HepG2 (cell line): ENCODE data around the gene IQCE. TPM values are rescaled to one million over a fixed set of nuclear protein-coding genes. Genes with fewer than 3 reads are reported as not detected.

Experiments used
- ATM ChIP-seq: fragments of 450-650 bp; IDR thresholded peaks from 2 replicates; pipeline ENCODE4 v1.7.1; 2017; ENCODE audit warnings: mild to moderate bottlenecking, borderline replicate concordance
- CERS6 ChIP-seq: sonication (generic); formaldehyde crosslinking; IDR thresholded peaks from 2 replicates; pipeline ENCODE4 v1.5.0; 2020; ENCODE audit warnings: missing genetic modification reagents
- DRAP1 ChIP-seq: IDR thresholded peaks from 2 replicates; pipeline ENCODE4 v1.6.1; 2016; ENCODE audit warnings: missing genetic modification reagents, missing compliant biosample characterization
- FOXM1 ChIP-seq: sonication (generic); formaldehyde crosslinking; IDR thresholded peaks from 2 replicates; pipeline ENCODE4 v1.5.0; 2020; ENCODE audit warnings: missing genetic modification reagents
- MEIS1 ChIP-seq: sonication (generic); formaldehyde crosslinking; IDR thresholded peaks from 2 replicates; pipeline ENCODE4 v1.9.0; 2021; ENCODE audit warnings: mild to moderate bottlenecking, missing genetic modification reagents, moderate library complexity, borderline replicate concordance
- POLR2A ChIP-seq, 2 experiments: IDR thresholded peaks; 2 replicates each; pipeline ENCODE4 v1.6.1; 2011; ENCODE audit warnings: low read depth in 2 of 2, low read length in 2 of 2, mild to moderate bottlenecking in 1 of 2, moderate library complexity in 1 of 2; ENCODE audit not compliant: insufficient read depth in 1 of 2
- RAD21 ChIP-seq: fragments of 450-650 bp; formaldehyde crosslinking; IDR thresholded peaks from 2 replicates; pipeline ENCODE4 v1.5.0; 2020; ENCODE audit warnings: mild to moderate bottlenecking
- RFXAP ChIP-seq: sonication (generic); formaldehyde crosslinking; IDR thresholded peaks from 2 replicates; pipeline ENCODE4 v1.4.0; 2020; ENCODE audit warnings: missing genetic modification reagents, borderline replicate concordance
- SPEN ChIP-seq: sonication (generic); formaldehyde crosslinking; IDR thresholded peaks from 2 replicates; pipeline ENCODE4 v1.5.1; 2020; ENCODE audit warnings: low read depth, mild to moderate bottlenecking, missing genetic modification reagents
- ZBTB1 ChIP-seq: sonication (generic); formaldehyde crosslinking; IDR thresholded peaks from 2 replicates; pipeline ENCODE4 v1.4.0; 2020; ENCODE audit warnings: missing genetic modification reagents, borderline replicate concordance
- ZBTB7A ChIP-seq: sonication (generic); formaldehyde crosslinking; IDR thresholded peaks from 2 replicates; pipeline ENCODE4 v1.8.0; 2022; ENCODE audit warnings: mild to moderate bottlenecking, missing genetic modification reagents
- ZNF138 ChIP-seq: sonication (generic); formaldehyde crosslinking; IDR thresholded peaks from 2 replicates; pipeline ENCODE4 v1.5.0; 2020; ENCODE audit warnings: mild to moderate bottlenecking, low read depth, missing genetic modification reagents
- ZNF230 ChIP-seq: sonication (generic); formaldehyde crosslinking; IDR thresholded peaks from 2 replicates; pipeline ENCODE4 v1.4.0; 2020; ENCODE audit warnings: mild to moderate bottlenecking, missing genetic modification reagents
- ZNF264 ChIP-seq: sonication (generic); formaldehyde crosslinking; IDR thresholded peaks from 2 replicates; pipeline ENCODE4 v1.4.0; 2020; ENCODE audit warnings: missing genetic modification reagents
- ZNF3 ChIP-seq: IDR thresholded peaks from 2 replicates; pipeline ENCODE4 v1.7.0; 2017; ENCODE audit warnings: inconsistent platforms
- ZNF570 ChIP-seq: sonication (generic); formaldehyde crosslinking; IDR thresholded peaks from 2 replicates; pipeline ENCODE4 v1.4.0; 2020; ENCODE audit warnings: mild to moderate bottlenecking, missing genetic modification reagents, borderline replicate concordance
- ZNF597 ChIP-seq: sonication (generic); formaldehyde crosslinking; IDR thresholded peaks from 2 replicates; pipeline ENCODE4 v1.5.0; 2020; ENCODE audit warnings: missing genetic modification reagents
- polyA plus RNA-seq, 8 experiments: library from polyadenylated mRNA; depleted of rRNA in 3 of 8; stranded (reverse) in 7 of 8; unstranded in 1 of 8; fragments of >200 nt; fragmentation: Illumina TruSeq in 4 of 8; extraction: Trizol in 4 of 8; gene quantifications; 2 replicates each; pipeline versions ENCODE4 v1.2.1 to v1.2.3, GENCODE V29; 2011 to 2016; ENCODE audit warnings: low read depth in 4 of 8, missing spikeins in 1 of 8, mixed read lengths in 1 of 8; ENCODE audit not compliant: insufficient read depth in 1 of 8
- total RNA-seq, 5 experiments: library from RNA; depleted of rRNA; stranded (reverse); fragments of >200 nt; fragmentation: Illumina TruSeq; extraction: Trizol; gene quantifications; 2 replicates each; pipeline ENCODE4 v1.2.3, GENCODE V29; 2016; ENCODE audit warnings: low read depth in 1 of 5
- TF ChIP-seq, protein P1 (sequence below): sonication (generic); formaldehyde crosslinking; IDR thresholded peaks from 2 replicates; pipeline ENCODE4 v1.4.0; 2020; ENCODE audit warnings: missing genetic modification reagents
- TF ChIP-seq, protein P2 (sequence below): IDR thresholded peaks from 2 replicates; pipeline ENCODE4 v1.6.1; 2018; ENCODE audit warnings: missing genetic modification reagents
- TF ChIP-seq, protein P3 (sequence below): sonication (generic); formaldehyde crosslinking; IDR thresholded peaks from 2 replicates; pipeline ENCODE4 v1.5.0; 2020; ENCODE audit warnings: missing genetic modification reagents

The IQCE gene
- total and polyA plus RNA-seq, 2 of the 13 experiments (the other 11 are each of a cell fraction or from before 2014, with no cell fraction given), result 1.5 to 2.5 TPM

DNA sequence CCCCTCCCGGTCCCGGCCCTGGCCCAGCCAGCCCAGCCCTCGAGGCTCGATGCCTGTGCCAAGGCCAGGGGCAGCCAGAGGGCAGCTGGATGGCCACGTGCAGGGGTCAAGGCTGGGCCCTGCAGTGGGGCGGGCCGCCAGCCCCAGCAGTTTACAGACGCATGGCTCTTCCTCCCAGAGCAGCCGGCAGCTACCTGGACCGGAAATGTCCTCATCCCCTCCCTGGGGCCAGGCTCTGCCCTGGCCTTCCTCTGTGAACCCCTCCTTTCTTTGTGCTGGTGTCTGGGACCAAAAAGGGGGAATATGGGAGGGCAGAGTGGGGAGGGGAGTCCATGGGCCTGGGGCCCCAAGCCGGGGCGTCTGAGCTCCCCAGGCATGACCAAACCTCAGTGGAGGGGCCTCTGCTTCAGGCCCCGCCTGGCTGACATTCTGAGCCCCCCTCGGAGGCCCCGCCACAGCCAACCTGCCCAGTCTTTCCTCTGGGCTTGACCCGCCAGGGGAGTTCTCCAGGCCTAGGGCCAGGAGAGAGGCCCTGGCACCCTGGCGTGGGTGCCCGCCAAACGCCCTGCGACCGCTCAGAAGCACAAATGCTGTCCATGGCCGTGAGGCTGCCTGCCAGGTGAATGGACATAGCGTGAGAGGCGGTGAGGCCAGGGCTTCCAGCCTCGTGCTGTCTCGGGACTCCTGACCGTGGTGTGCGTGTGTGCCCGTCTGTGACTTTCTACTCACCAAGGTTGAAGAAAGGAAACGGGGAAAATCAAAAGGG, 104.5 kb downstream of the IQCE start (continued):
- TF ChIP-seq RFXAP, result peak; percentile 83; the same call in 1 of the 2 replicates
- TF ChIP-seq ZNF597, result no peak
- TF ChIP-seq SPEN, result peak; percentile 93
- TF ChIP-seq DRAP1 (CRISPR knock-in tag), result no peak
- no peak for TF ChIP-seq RAD21
- no peak for TF ChIP-seq ZBTB1
- TF ChIP-seq ZNF3 (CRISPR knock-in tag), result no peak
- TF ChIP-seq, protein P1, sequence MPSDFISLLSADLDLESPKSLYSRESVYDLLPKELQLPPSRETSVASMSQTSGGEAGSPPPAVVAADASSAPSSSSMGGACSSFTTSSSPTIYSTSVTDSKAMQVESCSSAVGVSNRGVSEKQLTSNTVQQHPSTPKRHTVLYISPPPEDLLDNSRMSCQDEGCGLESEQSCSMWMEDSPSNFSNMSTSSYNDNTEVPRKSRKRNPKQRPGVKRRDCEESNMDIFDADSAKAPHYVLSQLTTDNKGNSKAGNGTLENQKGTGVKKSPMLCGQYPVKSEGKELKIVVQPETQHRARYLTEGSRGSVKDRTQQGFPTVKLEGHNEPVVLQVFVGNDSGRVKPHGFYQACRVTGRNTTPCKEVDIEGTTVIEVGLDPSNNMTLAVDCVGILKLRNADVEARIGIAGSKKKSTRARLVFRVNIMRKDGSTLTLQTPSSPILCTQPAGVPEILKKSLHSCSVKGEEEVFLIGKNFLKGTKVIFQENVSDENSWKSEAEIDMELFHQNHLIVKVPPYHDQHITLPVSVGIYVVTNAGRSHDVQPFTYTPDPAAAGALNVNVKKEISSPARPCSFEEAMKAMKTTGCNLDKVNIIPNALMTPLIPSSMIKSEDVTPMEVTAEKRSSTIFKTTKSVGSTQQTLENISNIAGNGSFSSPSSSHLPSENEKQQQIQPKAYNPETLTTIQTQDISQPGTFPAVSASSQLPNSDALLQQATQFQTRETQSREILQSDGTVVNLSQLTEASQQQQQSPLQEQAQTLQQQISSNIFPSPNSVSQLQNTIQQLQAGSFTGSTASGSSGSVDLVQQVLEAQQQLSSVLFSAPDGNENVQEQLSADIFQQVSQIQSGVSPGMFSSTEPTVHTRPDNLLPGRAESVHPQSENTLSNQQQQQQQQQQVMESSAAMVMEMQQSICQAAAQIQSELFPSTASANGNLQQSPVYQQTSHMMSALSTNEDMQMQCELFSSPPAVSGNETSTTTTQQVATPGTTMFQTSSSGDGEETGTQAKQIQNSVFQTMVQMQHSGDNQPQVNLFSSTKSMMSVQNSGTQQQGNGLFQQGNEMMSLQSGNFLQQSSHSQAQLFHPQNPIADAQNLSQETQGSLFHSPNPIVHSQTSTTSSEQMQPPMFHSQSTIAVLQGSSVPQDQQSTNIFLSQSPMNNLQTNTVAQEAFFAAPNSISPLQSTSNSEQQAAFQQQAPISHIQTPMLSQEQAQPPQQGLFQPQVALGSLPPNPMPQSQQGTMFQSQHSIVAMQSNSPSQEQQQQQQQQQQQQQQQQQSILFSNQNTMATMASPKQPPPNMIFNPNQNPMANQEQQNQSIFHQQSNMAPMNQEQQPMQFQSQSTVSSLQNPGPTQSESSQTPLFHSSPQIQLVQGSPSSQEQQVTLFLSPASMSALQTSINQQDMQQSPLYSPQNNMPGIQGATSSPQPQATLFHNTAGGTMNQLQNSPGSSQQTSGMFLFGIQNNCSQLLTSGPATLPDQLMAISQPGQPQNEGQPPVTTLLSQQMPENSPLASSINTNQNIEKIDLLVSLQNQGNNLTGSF (CRISPR knock-in tag), result 0 out of 2 replicates have a peak, but pooled peaks have one; percentile 24
- TF ChIP-seq, protein P2, sequence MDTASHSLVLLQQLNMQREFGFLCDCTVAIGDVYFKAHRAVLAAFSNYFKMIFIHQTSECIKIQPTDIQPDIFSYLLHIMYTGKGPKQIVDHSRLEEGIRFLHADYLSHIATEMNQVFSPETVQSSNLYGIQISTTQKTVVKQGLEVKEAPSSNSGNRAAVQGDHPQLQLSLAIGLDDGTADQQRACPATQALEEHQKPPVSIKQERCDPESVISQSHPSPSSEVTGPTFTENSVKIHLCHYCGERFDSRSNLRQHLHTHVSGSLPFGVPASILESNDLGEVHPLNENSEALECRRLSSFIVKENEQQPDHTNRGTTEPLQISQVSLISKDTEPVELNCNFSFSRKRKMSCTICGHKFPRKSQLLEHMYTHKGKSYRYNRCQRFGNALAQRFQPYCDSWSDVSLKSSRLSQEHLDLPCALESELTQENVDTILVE (CRISPR knock-in tag), result peak; percentile 81
- peak; percentile 90; the same call in 1 of the 2 replicates for TF ChIP-seq MEIS1
- TF ChIP-seq ZBTB7A, result peak; percentile 95
- TF ChIP-seq CERS6 (CRISPR knock-in tag), result peak; percentile 71; the same call in 1 of the 2 replicates
- no peak for TF ChIP-seq POLR2A (IDR thresholded peaks at IDR 0.05; ENCODE audit: insufficient read depth in 1 of 2, low read depth in 2 of 2, low read length in 2 of 2)
- TF ChIP-seq ATM, result no peak
- no peak for TF ChIP-seq FOXM1 (CRISPR knock-in tag)
- peak; percentile 91; the same call in 1 of the 2 replicates for TF ChIP-seq ZNF230
- no peak for TF ChIP-seq ZNF570 (CRISPR knock-in tag)
- TF ChIP-seq ZNF138 (CRISPR knock-in tag), result peak; percentile 48; the same call in 1 of the 2 replicates
- TF ChIP-seq, protein P3, sequence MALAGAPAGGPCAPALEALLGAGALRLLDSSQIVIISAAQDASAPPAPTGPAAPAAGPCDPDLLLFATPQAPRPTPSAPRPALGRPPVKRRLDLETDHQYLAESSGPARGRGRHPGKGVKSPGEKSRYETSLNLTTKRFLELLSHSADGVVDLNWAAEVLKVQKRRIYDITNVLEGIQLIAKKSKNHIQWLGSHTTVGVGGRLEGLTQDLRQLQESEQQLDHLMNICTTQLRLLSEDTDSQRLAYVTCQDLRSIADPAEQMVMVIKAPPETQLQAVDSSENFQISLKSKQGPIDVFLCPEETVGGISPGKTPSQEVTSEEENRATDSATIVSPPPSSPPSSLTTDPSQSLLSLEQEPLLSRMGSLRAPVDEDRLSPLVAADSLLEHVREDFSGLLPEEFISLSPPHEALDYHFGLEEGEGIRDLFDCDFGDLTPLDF, result peak; percentile 75
- peak; percentile 86 for TF ChIP-seq ZNF264 (CRISPR knock-in tag)
